GM21528 (cell line): ENCODE results near the gene CHMP3.
"Not testable (repeated sequence)": the region's sequence is repeated elsewhere in the genome, so short reads cannot be mapped to it uniquely, and the experiment has no call there.

Source experiments
- ATAC-seq: cut with Tn5 transposase; IDR thresholded peaks from one replicate; pipeline ENCODE4 v1.9.1; 2021; ENCODE audit warnings: mild to moderate bottlenecking, moderate library complexity; ENCODE audit not compliant: unreplicated experiment, low FRiP score

CHMP3 gene

GRCh38 chr2:86549963-86550725 is 13.1 kb downstream of the CHMP3 start:
- ATAC-seq, result not testable (repeated sequence)

- not testable (repeated sequence) for ATAC-seq
Observed at GRCh38 chr2:86549440-86549839, 13.8 kb downstream of the CHMP3 start.

- not testable (repeated sequence) for ATAC-seq
Observed at GRCh38 chr2:86548913-86549396, 14.3 kb downstream of the CHMP3 start.

DNA sequence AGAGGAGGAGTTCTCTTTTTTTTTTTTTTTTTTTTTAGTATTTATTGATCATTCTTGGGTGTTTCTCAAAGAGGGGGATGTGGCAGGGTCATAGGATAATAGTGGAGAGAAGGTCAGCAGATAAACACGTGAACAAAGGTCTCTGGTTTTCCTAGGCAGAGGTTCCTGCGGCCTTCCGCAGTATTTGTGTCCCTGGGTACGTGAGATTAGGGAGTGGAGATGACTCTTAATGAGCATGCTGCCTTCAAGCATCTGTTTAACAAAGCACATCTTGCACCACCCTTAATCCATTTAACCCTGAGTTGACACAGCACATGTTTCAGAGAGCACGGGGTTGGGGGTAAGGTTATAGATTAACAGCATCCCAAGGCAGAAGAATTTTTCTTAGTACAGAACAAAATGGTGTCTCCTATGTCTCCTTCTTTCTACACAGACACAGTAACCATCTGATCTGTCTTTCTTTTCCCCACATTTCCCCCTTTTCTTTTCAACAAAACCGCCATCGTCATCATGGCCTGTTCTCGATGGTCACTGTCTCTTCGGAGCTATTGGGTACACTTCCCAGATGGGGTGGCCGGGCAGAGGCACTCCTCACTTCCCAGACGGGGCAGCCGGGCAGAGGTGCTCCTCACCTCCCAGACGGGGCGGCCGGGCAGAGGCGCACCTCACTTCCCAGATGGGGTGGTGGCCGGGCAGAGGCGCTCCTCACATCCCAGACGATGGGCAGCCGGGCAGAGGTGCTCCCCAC is 14.9 kb downstream of the CHMP3 start:
- not testable (repeated sequence) for ATAC-seq

DNA sequence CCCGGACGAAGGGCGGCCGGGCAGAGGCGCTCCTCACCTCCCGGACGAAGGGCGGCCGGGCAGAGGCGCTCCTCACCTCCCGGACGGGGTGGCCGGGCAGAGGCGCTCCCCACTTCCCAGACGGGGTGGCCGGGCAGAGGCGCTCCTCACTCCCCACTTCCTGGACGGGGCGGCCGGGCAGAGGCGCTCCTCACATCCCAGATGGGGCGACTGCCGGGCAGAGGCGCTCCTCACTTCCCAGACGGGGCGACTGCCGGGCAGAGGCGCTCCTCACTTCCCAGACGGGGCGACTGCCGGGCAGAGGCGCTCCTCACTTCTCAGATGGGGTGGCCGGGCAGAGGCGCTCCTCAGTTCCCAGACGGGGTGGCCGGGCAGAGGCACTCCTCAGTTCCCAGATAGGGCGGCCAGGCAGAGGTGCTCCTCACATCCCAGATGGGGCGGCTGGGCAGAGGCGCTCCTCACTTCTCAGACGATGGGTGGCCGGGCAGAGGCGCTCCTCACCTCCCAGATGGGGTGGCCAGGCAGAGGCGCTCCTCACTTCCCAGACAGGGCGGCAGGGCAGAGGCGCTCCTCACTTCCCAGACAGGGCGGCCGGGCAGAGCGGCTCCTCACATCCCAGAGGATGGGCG is 17.8 kb downstream of the CHMP3 start:
- ATAC-seq, result not testable (repeated sequence)

DNA sequence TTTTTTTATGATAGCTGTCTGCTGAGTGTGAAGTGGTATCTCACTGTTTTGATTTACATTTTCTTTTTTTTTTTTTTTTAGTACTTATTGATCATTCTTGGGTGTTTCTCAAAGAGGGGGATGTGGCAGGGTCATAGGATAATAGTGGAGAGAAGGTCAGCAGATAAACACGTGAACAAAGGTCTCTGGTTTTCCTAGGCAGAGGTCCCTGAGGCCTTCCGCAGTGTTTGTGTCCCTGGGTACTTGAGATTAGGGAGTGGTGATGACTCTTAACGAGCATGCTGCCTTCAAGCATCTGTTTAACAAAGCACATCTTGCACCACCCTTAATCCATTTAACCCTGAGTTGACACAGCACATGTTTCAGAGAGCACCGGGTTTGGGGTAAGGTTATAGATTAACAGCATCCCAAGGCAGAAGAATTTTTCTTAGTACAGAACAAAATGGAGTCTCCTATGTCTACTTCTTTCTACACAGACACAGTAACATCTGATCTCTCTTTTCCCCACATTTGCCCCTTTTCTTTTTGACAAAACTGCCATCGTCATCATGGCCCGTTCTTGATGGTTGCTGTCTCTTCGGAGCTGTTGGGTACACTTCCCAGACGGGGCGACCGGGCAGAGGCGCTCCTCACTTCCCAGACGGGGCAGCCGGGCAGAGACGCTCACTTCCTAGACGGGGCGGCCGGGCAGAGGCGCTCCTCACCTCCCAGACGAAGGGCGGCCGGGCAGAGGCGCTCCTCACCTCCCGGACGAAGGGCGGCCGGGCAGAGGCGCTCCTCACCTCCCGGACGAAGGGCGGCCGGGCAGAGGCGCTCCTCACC is 18.8 kb downstream of the CHMP3 start:
- ATAC-seq, result not testable (repeated sequence)

DNA sequence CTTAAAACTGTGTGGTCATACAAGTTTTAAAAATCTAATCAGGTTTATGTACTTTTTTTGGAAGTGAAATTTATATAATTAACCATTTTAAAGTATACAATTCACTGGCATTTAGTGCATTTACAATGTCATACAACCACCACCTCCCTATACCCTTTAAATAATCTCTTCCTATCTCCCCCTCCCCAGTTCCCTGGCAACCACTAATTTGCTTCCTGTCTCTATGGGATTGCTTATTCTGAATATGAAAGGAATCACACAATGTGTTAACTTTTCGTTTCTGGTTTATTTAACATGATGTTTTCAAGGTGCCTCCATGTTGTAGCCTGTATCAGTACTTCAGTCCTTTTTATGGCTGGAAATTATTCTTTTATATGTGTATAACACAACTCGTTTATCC is 19.4 kb downstream of the CHMP3 start:
- ATAC-seq, result no peak

DNA sequence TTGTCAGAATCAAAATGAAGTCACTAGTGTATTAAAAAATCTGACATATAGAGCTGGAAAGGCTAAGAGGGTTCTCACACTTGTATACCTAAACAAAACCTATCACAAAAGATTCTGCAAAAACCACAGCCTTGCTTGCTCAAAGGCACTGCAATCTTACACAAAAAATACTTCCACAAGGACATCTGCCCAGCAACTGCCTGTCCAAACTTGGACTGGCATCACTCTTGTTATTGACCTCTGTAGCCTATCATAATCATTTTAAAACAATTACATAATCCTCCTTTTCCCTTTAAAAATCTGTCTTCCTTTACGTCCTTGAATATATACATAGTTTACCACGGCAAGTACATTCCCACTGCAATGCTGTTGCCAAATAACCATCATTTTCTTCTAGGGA is 19.9 kb downstream of the CHMP3 start:
- no peak for ATAC-seq

DNA sequence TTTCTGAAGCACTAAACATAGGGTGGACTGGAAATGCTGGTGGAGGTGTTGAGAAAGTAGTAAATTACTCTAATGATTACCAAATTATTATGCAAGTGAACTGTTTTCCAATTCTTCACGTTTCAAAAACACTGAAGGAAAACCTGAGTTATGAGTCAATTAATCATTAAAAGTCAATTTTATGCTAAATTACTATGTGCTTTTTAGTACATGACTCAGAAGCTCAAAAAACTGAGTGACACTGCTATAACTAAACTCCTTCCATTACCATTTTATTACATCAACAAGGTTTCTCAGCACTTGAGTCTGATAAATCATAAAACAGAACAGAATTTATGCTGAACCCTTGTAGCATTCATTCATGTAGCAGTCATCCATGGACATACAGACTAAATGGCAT is 20.4 kb downstream of the CHMP3 start:
- ATAC-seq, result no peak

GRCh38 chr2:86541334-86541733 is 21.9 kb downstream of the CHMP3 start:
- no peak for ATAC-seq

GRCh38 chr2:86533589-86533988 is 29.7 kb downstream of the CHMP3 start:
- ATAC-seq, result no peak

GRCh38 chr2:86525421-86526340 is 37.6 kb downstream of the CHMP3 start:
- ATAC-seq, result no peak

DNA sequence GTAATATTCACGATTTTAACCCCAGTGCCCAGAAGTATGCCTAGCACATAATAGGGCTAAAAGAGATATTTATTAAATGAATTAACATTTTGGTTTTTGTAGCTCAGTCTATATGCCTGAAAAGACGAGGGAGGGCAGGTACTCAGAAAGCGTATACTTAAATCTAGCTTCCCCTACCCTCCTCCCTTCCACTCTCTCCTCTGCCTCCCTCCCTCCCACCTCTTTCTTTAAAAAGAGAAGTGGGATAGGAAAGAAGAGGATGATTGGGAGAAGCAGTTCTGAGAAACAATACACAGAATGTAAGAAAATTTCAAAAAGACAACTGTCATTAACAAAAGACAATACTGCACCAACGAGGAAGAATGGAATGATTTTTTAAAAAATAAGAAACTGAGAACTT is 39.8 kb downstream of the CHMP3 start:
- ATAC-seq, result no peak

DNA sequence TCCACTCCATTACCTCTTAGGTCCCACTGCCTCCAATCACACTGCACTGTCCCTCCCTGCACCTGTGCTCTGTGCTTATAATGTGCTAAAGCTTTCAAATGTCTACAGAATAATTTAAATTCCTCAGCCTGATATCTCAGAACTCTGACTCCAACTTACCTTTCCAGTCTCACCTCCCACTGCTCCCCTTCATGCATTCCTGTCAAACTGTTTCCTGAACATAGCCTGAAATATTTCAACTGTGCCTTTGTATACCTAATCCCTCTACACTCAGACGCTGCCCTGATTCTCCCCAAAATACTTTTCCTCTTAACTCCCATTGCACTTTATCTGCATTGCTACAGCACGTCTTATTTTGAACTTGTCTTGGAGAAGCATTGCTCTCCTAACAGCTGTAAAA is 40.5 kb downstream of the CHMP3 start:
- ATAC-seq, result no peak

DNA sequence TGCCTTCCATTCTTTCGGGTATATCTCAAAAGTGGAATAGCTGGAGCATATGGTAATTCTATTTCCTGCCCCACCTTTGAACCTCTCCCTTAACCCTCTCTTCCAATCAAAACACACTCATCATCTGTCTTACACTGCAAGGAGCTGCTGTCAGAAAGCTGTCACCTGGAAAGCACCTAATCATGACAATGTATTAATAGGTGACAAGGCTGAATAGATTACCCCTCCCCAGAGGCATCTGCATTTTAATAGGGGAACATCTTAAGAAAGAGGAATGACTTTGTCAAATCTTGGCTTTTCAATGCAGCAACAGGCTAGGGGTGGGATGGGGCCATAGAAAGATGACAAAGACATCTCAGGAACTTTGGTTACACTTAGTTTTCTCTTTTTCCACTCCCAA is 41.3 kb downstream of the CHMP3 start:
- no peak for ATAC-seq

DNA sequence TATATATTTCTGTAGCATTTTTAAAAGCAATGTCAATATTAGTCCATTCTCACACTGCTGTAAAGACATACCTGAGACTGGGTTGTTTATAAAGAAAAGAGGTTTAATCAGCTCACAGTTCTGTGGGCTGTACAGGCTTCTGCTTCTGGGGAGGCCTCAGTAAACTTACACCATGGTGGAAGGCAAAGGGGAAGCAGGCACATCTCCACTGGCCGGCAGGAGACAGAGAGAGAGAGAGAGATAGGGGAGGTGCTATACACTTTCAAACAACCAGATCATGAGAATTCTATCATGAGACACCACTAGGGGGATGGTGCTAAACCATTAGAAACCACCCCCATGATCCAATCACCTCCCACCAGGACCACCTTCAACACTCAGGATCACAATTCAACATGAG is 43.1 kb downstream of the CHMP3 start:
- ATAC-seq, result no peak

- ATAC-seq, result no peak
Observed at GRCh38 chr2:86519349-86519748, 43.9 kb downstream of the CHMP3 start.

DNA sequence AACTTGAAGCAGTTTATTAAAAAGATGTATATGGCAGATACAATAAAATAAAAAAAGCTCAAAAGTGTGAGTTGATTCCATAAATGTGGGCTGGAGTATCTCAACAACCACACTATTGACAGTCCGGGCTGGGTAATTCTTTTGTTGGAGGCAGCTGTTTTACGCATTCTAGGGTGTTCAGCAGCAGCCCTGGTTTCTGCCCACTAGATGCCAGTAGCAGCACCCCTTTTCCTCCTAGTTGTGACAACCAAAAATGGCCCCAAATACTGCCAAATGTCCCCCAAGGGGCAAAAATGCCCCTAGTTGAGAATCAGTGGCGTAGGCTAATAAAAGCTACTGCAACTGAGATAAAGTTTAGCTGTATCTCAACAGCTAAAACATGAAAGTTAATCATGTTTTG is 44.8 kb downstream of the CHMP3 start:
- no peak for ATAC-seq

GRCh38 chr2:86513948-86514660 is 49.1 kb downstream of the CHMP3 start:
- ATAC-seq, result no peak
